Measurements from ENCODE around the gene EN2. TPM values are rescaled to one million over a fixed set of nuclear protein-coding genes. Genes with fewer than 3 reads are reported as not detected.

The EN2 gene
- polyA plus RNA-seq, 2 of the 4 experiments (the other 2 are of a cell fraction): 0.53 to 0.54 TPM

- ATAC-seq (no peak), FAIRE-seq (no peak), DNase-seq (ENCODE audit: low read depth in 1 of 2, low spot score in 1 of 2) (no peak)
- Histone ChIP-seq H3K9me3 (no peaks in the 10 kb centered on the region), H3K4me2 (no peak overlapping the region), H3K4me3 (no peak overlapping the region), H3K27ac (no peak overlapping the region), H3K4me1 (0 out of 3 replicates have a peak, but pooled peaks cover under 1% of the 10 kb centered on the region)
- WGBS (ENCODE audit: missing lambda C conversion rate): 76% methylated on average over 77 of the region's 78 CpGs
- TF ChIP-seq KDM5A (IDR thresholded peaks at IDR 0.05): no peak
- TF ChIP-seq PBX3 (IDR thresholded peaks at IDR 0.05): no peak
- TF ChIP-seq CBX8 (IDR thresholded peaks at IDR 0.05): no peak
- CTCF ChIA-PET: interaction anchor here (0.7 to 1.5 kb wide), 2 partner anchors 14 to 20 kb away, joined by 3 read pairs; no protein-coding TSS in a partner anchor
- POLR2A ChIA-PET: no interaction called here
Measured at GRCh38 chr7:155466814-155467733, 9.1 kb downstream of the EN2 start.

GRCh38 chr7:155467846-155468784 lies 10.2 kb downstream of the EN2 start:
- WGBS (ENCODE audit: missing lambda C conversion rate): 61% methylated on average over 42 of the region's 70 CpGs
- 0 out of 3 replicates have a peak, but pooled peaks cover 4% of the 10 kb centered on the region for H3K4me1 ChIP-seq
- H3K9me3 ChIP-seq: no peaks in the 10 kb centered on the region
- H3K4me2 ChIP-seq: peak overlapping the region; percentile 72
- H3K27ac ChIP-seq: 0 out of 6 replicates have a peak overlapping the region, but pooled peaks of 1 of the 2 experiments have one; percentile 12
- peak overlapping the region; percentile 34 for H3K4me3 ChIP-seq
- TF ChIP-seq ZFP36 (IDR thresholded peaks at IDR 0.05; ENCODE audit: borderline replicate concordance, partially characterized antibody) (no peak), TFCP2L1 (CRISPR knock-in tag; IDR thresholded peaks at IDR 0.05) (no peak), BHLHE40 (IDR thresholded peaks at IDR 0.05; ENCODE audit: low read depth, low read length) (no peak), SMC3 (IDR thresholded peaks at IDR 0.05) (no peak), EHMT2 (IDR thresholded peaks at IDR 0.05; ENCODE audit: low read depth) (no peak), SREBF2 (IDR thresholded peaks at IDR 0.05) (no peak), KDM5A (IDR thresholded peaks at IDR 0.05) (no peak), CBX2 (IDR thresholded peaks at IDR 0.05; ENCODE audit: borderline replicate concordance, low read depth) (no peak), RFX5 (IDR thresholded peaks at IDR 0.05) (no peak), JUNB (IDR thresholded peaks at IDR 0.05) (no peak), ZC3H11A (IDR thresholded peaks at IDR 0.05) (no peak), BCL3 (IDR thresholded peaks at IDR 0.05) (no peak), ESRRA (IDR thresholded peaks at IDR 0.05; ENCODE audit: borderline replicate concordance, low read length) (no peak), MAZ (IDR thresholded peaks at IDR 0.05; ENCODE audit: borderline replicate concordance, low read depth, low read length) (no peak), CHD2 (IDR thresholded peaks at IDR 0.05; ENCODE audit: low read length, partially characterized antibody) (no peak), FOSB (CRISPR knock-in tag; IDR thresholded peaks at IDR 0.05) (no peak), MAFK (IDR thresholded peaks at IDR 0.05; ENCODE audit: partially characterized antibody) (no peak), USF2 (IDR thresholded peaks at IDR 0.05) (no peak), REST (IDR thresholded peaks at IDR 0.05) (no peak), ZSCAN20 (CRISPR knock-in tag; IDR thresholded peaks at IDR 0.05) (no peak)
- ChIA-PET POLR2A (no interaction called here), CTCF (no interaction called here)
- ATAC-seq (peak in 1 of 2 experiments; percentile 47; a peak in 3 of 6 replicates), DNase-seq (ENCODE audit: low read depth in 1 of 2, low spot score in 1 of 2) (no peak), FAIRE-seq (no peak)
